Measurements from ENCODE around the gene LYG1.
"Not testable (repeated sequence)": the region's sequence is repeated elsewhere in the genome, so short reads cannot be mapped to it uniquely, and the experiment has no call there.

GRCh38 chr2:99278195-99278765 is 22.7 kb downstream of the LYG1 start:
- not testable (repeated sequence) for TF ChIP-seq USF2 (IDR thresholded peaks at IDR 0.05); CHD2 (IDR thresholded peaks at IDR 0.05; ENCODE audit: low read length, partially characterized antibody); REST (IDR thresholded peaks at IDR 0.05); JUN (IDR thresholded peaks at IDR 0.05); SMC3 (IDR thresholded peaks at IDR 0.05); NFE2L2 (conservative IDR thresholded peaks at IDR 0.05; ENCODE audit: low read length)

Measured in A549 (cell line).